Measurements from ENCODE around the gene MCTP1. TPM values are rescaled to one million over a fixed set of nuclear protein-coding genes. Genes with fewer than 3 reads are reported as not detected.

Gene MCTP1
- total and polyA plus RNA-seq, 10 of the 15 experiments (the other 5 are each of a cell fraction or from before 2014, with no cell fraction given), result 12.6 to 45.9 (median 18.8) TPM

- TF ChIP-seq ZBTB40 (IDR thresholded peaks at IDR 0.05; ENCODE audit: borderline replicate concordance), result no peak
- peak; percentile 92 for TF ChIP-seq BMI1 (IDR thresholded peaks at IDR 0.05; ENCODE audit: borderline replicate concordance)
- no peak for TF ChIP-seq ZNF687 (IDR thresholded peaks at IDR 0.05)
- no peak for TF ChIP-seq TCF3 (IDR thresholded peaks at IDR 0.05; ENCODE audit: borderline replicate concordance, insufficient read depth, low read depth, low read length)
- no peak for TF ChIP-seq IRF3 (IDR thresholded peaks at IDR 0.05)
- no peak for TF ChIP-seq YBX1 (IDR thresholded peaks at IDR 0.05)
- TF ChIP-seq ZNF207 (IDR thresholded peaks at IDR 0.05; ENCODE audit: borderline replicate concordance), result peak; percentile 47; the same call in 1 of the 2 replicates
- no peak for TF ChIP-seq EZH2 (IDR thresholded peaks at IDR 0.05; ENCODE audit: borderline replicate concordance, control insufficient read depth, low read depth, low read length)
- no peak; the same call in none of the 2 replicates for TF ChIP-seq GATAD2B (conservative IDR thresholded peaks at IDR 0.05; ENCODE audit: low read depth)
- TF ChIP-seq ZSCAN29 (IDR thresholded peaks at IDR 0.05), result 0 out of 2 replicates have a peak, but pooled peaks have one; percentile 10
- no peak for TF ChIP-seq MLLT1 (IDR thresholded peaks at IDR 0.05)
- TF ChIP-seq FOXK2 (IDR thresholded peaks at IDR 0.05), result no peak
- TF ChIP-seq TBL1XR1 (IDR thresholded peaks at IDR 0.05; ENCODE audit: low read depth, low read length), result 0 out of 2 replicates have a peak, but pooled peaks have one; percentile 82
- TF ChIP-seq EED (IDR thresholded peaks at IDR 0.05; ENCODE audit: low read depth), result peak; percentile 95
- TF ChIP-seq NFYA (IDR thresholded peaks at IDR 0.05; ENCODE audit: borderline replicate concordance, low read depth, low read length), result no peak
- peak; percentile 100 for TF ChIP-seq MTA2 (IDR thresholded peaks at IDR 0.05; ENCODE audit: low read depth)
- no peak for TF ChIP-seq HDGF (IDR thresholded peaks at IDR 0.05)
- peak; percentile 93 for TF ChIP-seq MEF2A (IDR thresholded peaks at IDR 0.05; ENCODE audit: insufficient read depth, low read depth, low read length)
These were observed 538.8 kb downstream of the MCTP1 start (continued) for GRCh38 chr5:94745786-94746730.

All from GM12878 (cell line).